H1 (cell line): ENCODE data around the gene SRMS. TPM values are rescaled to one million over a fixed set of nuclear protein-coding genes. Genes with fewer than 3 reads are reported as not detected.
A peak's percentile ranks its signal among the peaks of the same experiment; 100 is the strongest.

Experiments
- CTCF ChIA-PET: fragments of 300-600 bp; sonication (Branson Sonifier 250); formaldehyde crosslinking; loops from one replicate; lab custom pipeline; 2021; ENCODE audit not compliant: partially characterized antibody; lab: Charles Lee
- POLR2A ChIA-PET: fragments of 300-600 bp; sonication (Branson Sonifier 250); formaldehyde crosslinking; loops from one replicate; lab custom pipeline; 2021; ENCODE audit warnings: inconsistent platforms; ENCODE audit not compliant: partially characterized antibody; lab: Charles Lee
- DNase-seq, 2 experiments: peaks; one replicate each; pipeline versions ENCODE4 v3.0.0 to v3.0.0-alpha.2; 2010 to 2022; ENCODE audit warnings: low spot score in 2 of 2, low read depth in 1 of 2, mixed read lengths in 1 of 2
- FAIRE-seq: peaks from 2 replicates; lab custom pipeline; 2011; peaks lifted over from hg19 to GRCh38; lab: Jason Lieb, UNC
- H2AFZ ChIP-seq: 2 replicates; pipeline ENCODE4 v1.8.1; 2012; ENCODE audit warnings: low read length, inconsistent platforms
- H2AK5ac ChIP-seq: 2 replicates; pipeline ENCODE4 v1.6.1; 2013; ENCODE audit warnings: low read depth, low read length
- H2BK120ac ChIP-seq: replicated peaks from 2 replicates; pipeline ENCODE3; 2013; ENCODE audit warnings: low read depth, low read length, inconsistent platforms
- H2BK12ac ChIP-seq: 2 replicates; pipeline ENCODE4 v1.6.1; 2013; ENCODE audit warnings: low read depth, low read length
- H2BK15ac ChIP-seq: 2 replicates; pipeline ENCODE4 v1.6.1; 2013; ENCODE audit warnings: low read length
- H2BK20ac ChIP-seq: 2 replicates; pipeline ENCODE4 v1.6.1; 2013; ENCODE audit warnings: low read length
- H2BK5ac ChIP-seq: 2 replicates; pipeline ENCODE4 v1.6.1; 2013; ENCODE audit warnings: low read depth, low read length
- H3K14ac ChIP-seq: 2 replicates; pipeline ENCODE4 v1.6.1; 2013; ENCODE audit warnings: inconsistent platforms; ENCODE audit not compliant: insufficient read length
- H3K18ac ChIP-seq: 2 replicates; pipeline ENCODE4 v1.6.1; 2013; ENCODE audit warnings: low read length; ENCODE audit errors: extremely low read depth
- H3K23ac ChIP-seq: 2 replicates; pipeline ENCODE4 v1.6.1; 2013; ENCODE audit warnings: inconsistent platforms; ENCODE audit not compliant: insufficient read length
- H3K23me2 ChIP-seq: 2 replicates; pipeline ENCODE4 v1.6.1; 2013; ENCODE audit warnings: low read depth, low read length
- H3K27ac ChIP-seq: 2 replicates; pipeline ENCODE4 v1.6.1; 2011; ENCODE audit warnings: low read depth, low read length, inconsistent platforms
- H3K27me3 ChIP-seq, 4 experiments: replicated peaks in 1 of 4; 1 replicate in 1 of 4; 2 replicates in 3 of 4; pipeline versions ENCODE4 v1.6.1 to v1.8.1; 2011 to 2013; ENCODE audit warnings: low read length in 3 of 4, mild to moderate bottlenecking in 3 of 4, inconsistent platforms in 2 of 4, mixed read lengths in 2 of 4, moderate library complexity in 1 of 4; ENCODE audit not compliant: control insufficient read depth in 3 of 4, insufficient read depth in 3 of 4; ENCODE audit errors: extremely low read depth in 1 of 4
- H3K36me3 ChIP-seq, 4 experiments: 2 replicates each; pipeline versions ENCODE4 v1.6.1 to v1.8.1; 2011 to 2013; ENCODE audit warnings: mild to moderate bottlenecking in 4 of 4, low read length in 3 of 4, moderate library complexity in 2 of 4, control low read depth in 1 of 4, inconsistent platforms in 1 of 4; ENCODE audit not compliant: insufficient read depth in 4 of 4, control insufficient read depth in 2 of 4
- H3K4ac ChIP-seq: replicated peaks from 2 replicates; pipeline ENCODE3; 2013; ENCODE audit warnings: low read length, low read depth, mixed read lengths, inconsistent platforms; ENCODE audit not compliant: insufficient read length
- H3K4me1 ChIP-seq, 4 experiments: replicated peaks in 1 of 4; 1 replicate in 1 of 4; 2 replicates in 3 of 4; pipeline versions ENCODE4 v1.6.1 to v1.8.1; 2011 to 2013; ENCODE audit warnings: low read length in 3 of 4, inconsistent platforms in 2 of 4, mixed read lengths in 1 of 4; ENCODE audit not compliant: insufficient read depth in 4 of 4, control insufficient read depth in 3 of 4
- H3K4me2 ChIP-seq, 2 experiments: 2 replicates each; pipeline versions ENCODE4 v1.6.1 to v1.8.1; 2011 to 2013; ENCODE audit warnings: low read depth in 2 of 2, low read length in 2 of 2, control low read depth in 1 of 2, inconsistent platforms in 1 of 2, mild to moderate bottlenecking in 1 of 2; ENCODE audit not compliant: insufficient read depth in 1 of 2
- H3K4me3 ChIP-seq, 4 experiments: fragments of 200-600, 300-600 bp in 1 of 4; sonication (generic), shearing (Covaris generic), sonication (Bioruptor Twin) in 1 of 4; 2 replicates each; pipeline versions ENCODE4 v1.5.1 to v1.8.1; 2011 to 2016; ENCODE audit warnings: low read length in 4 of 4, low read depth in 3 of 4, control low read depth in 2 of 4, inconsistent platforms in 2 of 4, mild to moderate bottlenecking in 2 of 4, mixed read lengths in 1 of 4, moderate library complexity in 1 of 4; ENCODE audit not compliant: insufficient read depth in 2 of 4; ENCODE audit errors: extremely low read depth in 1 of 4
- H3K56ac ChIP-seq: replicated peaks from 2 replicates; pipeline ENCODE3; 2013; ENCODE audit warnings: low read depth, mild to moderate bottlenecking, mixed read lengths, low read length, inconsistent platforms; ENCODE audit not compliant: insufficient read length
- H3K79me1 ChIP-seq: 2 replicates; pipeline ENCODE4 v1.6.1; 2013; ENCODE audit warnings: low read depth, low read length, control low read depth
- H3K79me2 ChIP-seq, 2 experiments: 2 replicates each; pipeline versions ENCODE4 v1.6.1 to v1.8.1; 2012 to 2013; ENCODE audit warnings: low read length in 2 of 2, mild to moderate bottlenecking in 2 of 2, inconsistent platforms in 1 of 2; ENCODE audit not compliant: insufficient read depth in 2 of 2, control insufficient read depth in 1 of 2
- H3K9ac ChIP-seq, 4 experiments: replicated peaks in 1 of 4; 1 replicate in 1 of 4; 2 replicates in 3 of 4; pipeline versions ENCODE4 v1.6.1 to v1.8.1; 2011 to 2013; ENCODE audit warnings: low read depth in 3 of 4, low read length in 3 of 4, control low read depth in 2 of 4, mild to moderate bottlenecking in 2 of 4, moderate library complexity in 2 of 4, inconsistent platforms in 1 of 4; ENCODE audit errors: extremely low read depth in 1 of 4
- H3K9me3 ChIP-seq, 2 experiments: 2 replicates each; pipeline versions ENCODE4 v1.6.1 to v1.8.1; 2012 to 2013; ENCODE audit warnings: mild to moderate bottlenecking in 2 of 2, moderate library complexity in 2 of 2, control low read depth in 1 of 2, inconsistent platforms in 1 of 2, low read depth in 1 of 2, low read length in 1 of 2, mixed read lengths in 1 of 2; ENCODE audit not compliant: insufficient read depth in 2 of 2
- H4K20me1 ChIP-seq, 2 experiments: replicated peaks in 1 of 2; 2 replicates each; pipeline versions ENCODE3 to v1.8.1; 2011 to 2013; ENCODE audit warnings: inconsistent platforms in 2 of 2, low read length in 2 of 2, mild to moderate bottlenecking in 1 of 2; ENCODE audit not compliant: insufficient read depth in 2 of 2, control insufficient read depth in 1 of 2
- H4K5ac ChIP-seq: 2 replicates; pipeline ENCODE4 v1.6.1; 2013; ENCODE audit warnings: low read length, low read depth, mixed read lengths, inconsistent platforms; ENCODE audit not compliant: insufficient read length
- H4K8ac ChIP-seq: 2 replicates; pipeline ENCODE4 v1.8.0; 2013; ENCODE audit warnings: mild to moderate bottlenecking, moderate library complexity, low read length, inconsistent platforms; ENCODE audit not compliant: insufficient read depth; ENCODE audit errors: extremely low read depth
- H4K91ac ChIP-seq: replicated peaks from 2 replicates; pipeline ENCODE3; 2013; ENCODE audit warnings: low read length, mixed read lengths, inconsistent platforms; ENCODE audit not compliant: insufficient read length
- CTBP2 ChIP-seq: IDR thresholded peaks from 2 replicates; pipeline ENCODE4 v1.7.0; 2011; ENCODE audit warnings: borderline replicate concordance, mild to moderate bottlenecking, moderate library complexity, mixed read lengths, low read length; ENCODE audit not compliant: insufficient read depth, insufficient read length
- SP4 ChIP-seq: IDR thresholded peaks from 2 replicates; pipeline ENCODE4 v1.6.1; 2012; ENCODE audit warnings: low read length, inconsistent platforms
- WGBS, 2 experiments: shearing (Covaris generic) in 1 of 2; methylation state at CpG; one replicate each; pipeline versions ENCODE4 v1.1.6 to v1.1.7; 2013 to 2015; ENCODE audit warnings: low lambda C conversion rate in 2 of 2, mixed read lengths in 2 of 2, inconsistent platforms in 1 of 2, low coverage in 1 of 2, missing lambda C conversion rate in 1 of 2; ENCODE audit not compliant: insufficient replicate concordance in 2 of 2, insufficient coverage in 1 of 2, insufficient read length in 1 of 2; ENCODE audit errors: extremely low coverage in 1 of 2, missing lambda C conversion rate in 1 of 2; 5-methylcytosine and 5-hydroxymethylcytosine counted together
- polyA plus RNA-seq, 7 experiments: library from polyadenylated mRNA; depleted of rRNA in 3 of 7; stranded (reverse) in 5 of 7; unstranded in 2 of 7; fragments of >200 nt in 5 of 7; fragments of 200-250 nt in 2 of 7; gene quantifications; 1 replicate in 5 of 7; 2 replicates in 1 of 7; 4 replicates in 1 of 7; pipeline versions ENCODE4 v1.2.1 to v1.2.3, GENCODE V29; 2011 to 2013; ENCODE audit warnings: missing spikeins in 2 of 7, mixed read lengths in 2 of 7
- total RNA-seq: library from RNA; stranded (reverse); fragmentation: NEBNext Ultra II Directional; extraction: Animal tissue kit (Norgen Biotek cat#: 25700); gene quantifications from 2 replicates; pipeline ENCODE4 v1.2.1, GENCODE V29; 2021
- TF ChIP-seq, protein P1 (sequence below): IDR thresholded peaks from 2 replicates; pipeline ENCODE4 v1.6.1; 2011; ENCODE audit warnings: low read depth, mild to moderate bottlenecking, low read length; ENCODE audit not compliant: insufficient read depth
- TF ChIP-seq, protein P2 (sequence below): IDR thresholded peaks from 2 replicates; pipeline ENCODE4 v1.6.1; 2011; ENCODE audit warnings: low read length, improper control_type of control experiment

SRMS gene
- total and polyA plus RNA-seq, 2 of the 8 experiments (the other 6 are each of a cell fraction or from before 2014, with no cell fraction given): 0.39 to 0.76 TPM

DNA sequence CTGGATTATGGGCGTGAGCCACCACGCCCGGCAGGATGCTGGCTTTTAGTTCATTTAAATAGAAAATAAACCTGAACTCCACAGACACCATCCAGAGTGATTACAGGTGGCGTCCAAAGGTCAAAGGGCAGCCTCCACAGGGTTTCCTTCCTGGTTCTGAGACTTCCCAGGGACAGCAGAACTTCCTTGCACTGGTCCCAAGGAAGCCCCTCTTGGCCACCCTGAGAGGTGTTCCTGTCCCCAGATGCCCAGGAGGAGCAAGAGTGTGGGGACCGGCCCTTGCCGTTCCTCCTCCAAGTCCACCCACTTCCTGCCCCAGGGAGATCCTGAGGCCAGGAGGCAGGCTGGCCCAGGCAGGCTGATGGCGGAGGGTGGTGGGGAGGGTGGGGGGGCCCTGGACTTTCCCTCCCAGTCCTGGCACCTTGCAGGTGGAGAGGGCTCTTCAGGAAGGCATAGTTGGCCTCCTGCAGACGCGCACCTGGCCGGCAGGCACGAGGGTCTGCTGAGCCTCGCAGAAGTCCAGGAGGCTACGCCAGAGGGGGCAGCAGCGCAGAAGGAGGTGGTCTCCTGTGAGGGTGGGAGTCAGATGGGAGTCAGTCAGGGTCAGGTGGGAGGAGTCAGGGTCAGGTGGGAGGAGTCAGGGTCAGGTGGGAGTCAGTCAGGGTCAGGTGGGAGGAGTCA is 11.4 kb upstream of the SRMS start:
- FAIRE-seq: no peak
- POLR2A ChIA-PET: interaction anchor here (1.2 kb wide), 1 partner anchor 14 kb away, joined by 5 read pairs; the partner anchor contains the start of gene HELZ2

More for the DNA sequence above, 11.4 kb upstream of the SRMS start:
- H3K27ac ChIP-seq: no peak overlapping the region
- 89% methylated on average over 11 of the region's 14 CpGs; no CpG with 5 or more reads in 1 of the 2 experiments for WGBS, 2 experiments
- CTCF ChIA-PET: interaction anchor here (0.6 kb wide), 1 partner anchor 18 kb away, joined by 4 read pairs; no protein-coding TSS in a partner anchor
- H3K56ac ChIP-seq: no peak overlapping the region
- no peaks in the 10 kb centered on the region; a peak in 4 of 8 replicates for H3K36me3 ChIP-seq
- H2AK5ac ChIP-seq: no peak overlapping the region
- H2AFZ ChIP-seq: no peak overlapping the region
- H3K9me3 ChIP-seq: no peaks in the 10 kb centered on the region
- H3K18ac ChIP-seq: no peak overlapping the region
- no peak for DNase-seq
- no peak overlapping the region for H3K4me2 ChIP-seq
- H3K23me2 ChIP-seq: peaks cover 4% of the 10 kb centered on the region; the same call in 1 of the 2 replicates
- no peak overlapping the region for H3K23ac ChIP-seq
- H3K4me3 ChIP-seq: no peak overlapping the region
- H3K79me2 ChIP-seq: no peaks in the 10 kb centered on the region
- no peak overlapping the region for H2BK15ac ChIP-seq
- H3K4me1 ChIP-seq: peaks cover 0 to 11% (median 6%) of the 10 kb centered on the region in 4 experiments; a peak in 3 of 7 replicates
- H3K14ac ChIP-seq: no peak overlapping the region
- H3K79me1 ChIP-seq: no peaks in the 10 kb centered on the region
- H3K4ac ChIP-seq: no peak overlapping the region
- no peaks in the 10 kb centered on the region; a peak in 1 of 7 replicates for H3K27me3 ChIP-seq
- TF ChIP-seq SP4 (peak; percentile 70; the same call in 1 of the 2 replicates), CTBP2 (no peak)
- TF ChIP-seq, protein P1, sequence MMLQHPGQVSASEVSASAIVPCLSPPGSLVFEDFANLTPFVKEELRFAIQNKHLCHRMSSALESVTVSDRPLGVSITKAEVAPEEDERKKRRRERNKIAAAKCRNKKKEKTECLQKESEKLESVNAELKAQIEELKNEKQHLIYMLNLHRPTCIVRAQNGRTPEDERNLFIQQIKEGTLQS: no peak
- TF ChIP-seq, protein P2, sequence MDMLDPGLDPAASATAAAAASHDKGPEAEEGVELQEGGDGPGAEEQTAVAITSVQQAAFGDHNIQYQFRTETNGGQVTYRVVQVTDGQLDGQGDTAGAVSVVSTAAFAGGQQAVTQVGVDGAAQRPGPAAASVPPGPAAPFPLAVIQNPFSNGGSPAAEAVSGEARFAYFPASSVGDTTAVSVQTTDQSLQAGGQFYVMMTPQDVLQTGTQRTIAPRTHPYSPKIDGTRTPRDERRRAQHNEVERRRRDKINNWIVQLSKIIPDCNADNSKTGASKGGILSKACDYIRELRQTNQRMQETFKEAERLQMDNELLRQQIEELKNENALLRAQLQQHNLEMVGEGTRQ: 0 out of 2 replicates have a peak, but pooled peaks have one; percentile 3
- H2BK120ac ChIP-seq: no peak overlapping the region
- H2BK20ac ChIP-seq: no peak overlapping the region
- H4K5ac ChIP-seq: no peak overlapping the region
- H4K20me1 ChIP-seq: peaks cover 0 to 1% of the 10 kb centered on the region in 2 experiments
- no peak overlapping the region for H4K91ac ChIP-seq
- no peak overlapping the region for H2BK5ac ChIP-seq
- no peak overlapping the region for H3K9ac ChIP-seq
- no peak overlapping the region for H2BK12ac ChIP-seq
- no peak overlapping the region for H4K8ac ChIP-seq
